COLO668 (cell line): ENCODE data around the gene FREM1.

Source experiments
- DNase-seq: peaks from one replicate; lab custom pipeline; 2025; ENCODE audit not compliant: unreplicated experiment; lab: John Stamatoyannopoulos, UW

The FREM1 gene

GRCh38 chr9:14768405-14769229, 141.6 kb downstream of the FREM1 start:
- peak; percentile 12 for DNase-seq

- no peak for DNase-seq
Measured at GRCh38 chr9:14766299-14766698, 143.9 kb downstream of the FREM1 start.

GRCh38 chr9:14761584-14761983, 148.6 kb downstream of the FREM1 start:
- DNase-seq, result no peak

- DNase-seq, result no peak
Measured at GRCh38 chr9:14760060-14760459, 150.2 kb downstream of the FREM1 start.

- no peak for DNase-seq
Measured at GRCh38 chr9:14756291-14756690, 153.9 kb downstream of the FREM1 start.

GRCh38 chr9:14752871-14753270, 157.4 kb downstream of the FREM1 start:
- no peak for DNase-seq

DNA sequence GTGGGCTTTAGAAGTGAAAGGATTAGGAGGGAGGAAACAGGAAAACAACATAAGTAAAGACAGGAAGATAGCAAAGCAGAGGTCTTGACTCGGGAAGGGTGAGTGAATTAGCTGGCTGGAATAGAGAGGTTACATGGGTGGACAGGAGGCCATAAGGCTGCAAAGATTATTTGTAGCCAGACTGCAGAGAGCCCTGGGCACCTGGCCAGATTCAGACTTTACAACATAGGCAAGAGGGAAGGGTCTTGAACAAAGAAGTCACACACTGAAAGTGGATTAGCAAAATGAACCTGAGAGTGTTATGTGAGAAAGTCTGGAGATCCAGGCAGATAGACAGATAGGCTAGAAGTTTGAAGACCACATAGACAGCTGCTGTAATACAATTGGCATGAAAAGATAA, 158.0 kb downstream of the FREM1 start:
- no peak for DNase-seq

GRCh38 chr9:14750821-14751220, 159.4 kb downstream of the FREM1 start:
- no peak for DNase-seq

DNA sequence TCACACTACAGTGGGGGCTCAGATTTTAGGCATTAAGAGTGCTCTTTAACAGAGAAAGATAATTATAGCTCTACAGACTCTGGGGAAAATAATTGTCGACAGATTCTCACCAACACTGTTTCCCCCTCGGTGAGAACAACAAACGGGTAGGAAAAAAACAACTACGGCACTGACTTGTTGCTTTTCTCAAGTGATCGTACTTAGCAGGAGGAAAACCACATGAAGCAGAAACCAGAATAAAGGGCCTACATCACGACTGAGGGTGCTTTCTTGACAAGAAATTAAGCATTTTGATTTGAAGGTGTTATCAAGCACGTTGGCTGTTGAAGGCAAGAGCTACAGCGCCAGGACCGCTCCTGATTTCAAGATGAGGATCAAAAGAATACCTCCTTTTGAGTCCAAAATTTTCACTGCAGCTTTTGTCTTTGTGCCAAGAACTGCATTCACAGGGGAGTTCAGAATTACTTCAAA, 160.5 kb downstream of the FREM1 start:
- DNase-seq, result no peak

DNA sequence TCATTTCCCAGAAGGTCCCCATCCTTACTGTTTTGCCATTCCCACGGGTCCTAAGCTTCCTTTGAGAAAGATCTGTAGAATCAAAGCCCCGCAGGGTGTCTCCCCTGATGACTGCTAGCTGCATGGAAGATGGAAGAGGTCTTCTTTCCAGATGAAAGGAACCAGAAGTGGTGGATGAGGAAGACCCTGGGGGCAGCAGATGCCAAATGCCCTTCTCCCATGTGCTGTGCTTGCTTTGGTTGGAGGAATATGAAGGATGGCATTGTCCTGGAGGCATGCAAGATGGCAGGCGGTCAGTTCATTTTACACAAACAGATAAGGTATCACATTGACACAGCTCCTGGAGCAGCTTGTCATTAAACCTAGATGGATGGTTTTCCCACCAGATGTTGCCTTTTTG, 161.9 kb downstream of the FREM1 start:
- DNase-seq, result no peak

DNA sequence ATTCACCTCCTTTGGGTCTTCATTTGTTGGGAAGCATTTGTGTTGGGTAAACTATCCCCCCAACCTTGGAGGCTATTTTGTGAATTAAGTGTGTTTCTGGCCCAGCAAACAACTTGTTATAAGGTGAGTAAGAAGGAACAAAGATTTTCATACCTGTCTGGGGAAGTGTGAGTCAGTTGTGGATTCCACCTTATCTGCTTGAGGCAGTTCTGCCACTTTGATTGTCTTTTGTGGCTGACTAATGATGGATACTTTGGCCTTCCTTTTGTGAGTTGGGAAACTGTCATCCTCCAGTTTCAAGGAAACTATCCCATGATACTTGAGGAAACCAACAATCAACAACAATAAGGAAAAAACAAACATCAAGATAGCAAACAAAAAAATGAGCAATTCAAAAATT, 163.1 kb downstream of the FREM1 start:
- DNase-seq, result no peak

DNA sequence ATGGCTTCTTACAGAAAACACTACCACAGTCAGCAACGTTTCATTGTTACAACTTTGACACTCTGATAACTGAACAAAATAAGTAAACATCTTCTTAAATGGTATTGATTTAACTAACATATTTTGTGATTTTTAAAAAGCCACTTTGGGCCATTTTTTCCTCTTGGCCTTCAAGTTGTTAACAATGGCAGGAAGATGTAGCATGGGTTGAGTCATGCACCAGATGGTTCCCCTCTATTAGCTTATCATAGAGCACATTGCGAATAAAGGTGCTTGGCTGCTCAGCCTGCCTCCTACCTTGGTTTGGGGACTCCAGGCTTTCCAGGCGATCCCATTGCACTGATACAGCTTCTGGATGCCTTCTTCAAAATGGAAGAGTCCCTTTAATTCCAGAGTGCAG, 163.6 kb downstream of the FREM1 start:
- no peak for DNase-seq

DNA sequence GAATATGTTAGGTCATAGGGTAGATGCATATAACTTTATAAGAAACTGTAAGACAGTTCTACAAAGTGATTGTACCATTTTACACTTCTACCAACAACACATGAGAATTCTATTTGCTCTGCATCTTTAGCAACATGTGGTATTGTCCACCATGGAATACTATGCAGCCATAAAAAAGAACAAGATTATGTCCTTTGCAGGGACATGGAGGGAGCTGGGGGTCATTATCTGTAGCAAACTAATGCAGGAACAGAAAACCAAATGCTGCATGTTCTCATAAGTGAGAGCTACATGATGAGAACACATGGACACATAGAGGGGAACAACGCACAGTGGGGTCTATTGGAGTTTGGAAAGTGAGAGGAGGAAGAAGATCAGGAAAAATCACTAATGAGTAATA, 165.5 kb downstream of the FREM1 start:
- DNase-seq, result no peak

DNA sequence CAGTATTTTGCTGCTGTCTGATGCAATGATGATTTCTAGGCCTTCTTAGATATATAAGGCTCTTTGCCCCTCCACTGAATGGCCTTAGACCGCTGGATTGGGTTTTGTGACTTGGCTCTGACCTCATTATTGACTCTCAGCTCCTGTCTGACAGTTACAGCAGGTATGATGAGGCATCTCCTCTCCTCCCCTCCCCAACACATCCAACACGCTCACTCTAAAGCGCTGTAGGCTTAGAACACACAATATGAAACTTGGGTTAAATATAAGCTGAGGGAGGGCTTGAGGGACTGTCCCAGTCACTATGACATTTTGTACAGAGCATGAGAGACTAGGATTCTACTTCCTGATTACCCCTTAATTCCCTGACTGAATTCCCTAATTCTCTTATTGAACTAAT, 168.9 kb downstream of the FREM1 start:
- DNase-seq, result no peak

- DNase-seq, result no peak
Measured at GRCh38 chr9:14733133-14733532, 177.1 kb downstream of the FREM1 start.

DNA sequence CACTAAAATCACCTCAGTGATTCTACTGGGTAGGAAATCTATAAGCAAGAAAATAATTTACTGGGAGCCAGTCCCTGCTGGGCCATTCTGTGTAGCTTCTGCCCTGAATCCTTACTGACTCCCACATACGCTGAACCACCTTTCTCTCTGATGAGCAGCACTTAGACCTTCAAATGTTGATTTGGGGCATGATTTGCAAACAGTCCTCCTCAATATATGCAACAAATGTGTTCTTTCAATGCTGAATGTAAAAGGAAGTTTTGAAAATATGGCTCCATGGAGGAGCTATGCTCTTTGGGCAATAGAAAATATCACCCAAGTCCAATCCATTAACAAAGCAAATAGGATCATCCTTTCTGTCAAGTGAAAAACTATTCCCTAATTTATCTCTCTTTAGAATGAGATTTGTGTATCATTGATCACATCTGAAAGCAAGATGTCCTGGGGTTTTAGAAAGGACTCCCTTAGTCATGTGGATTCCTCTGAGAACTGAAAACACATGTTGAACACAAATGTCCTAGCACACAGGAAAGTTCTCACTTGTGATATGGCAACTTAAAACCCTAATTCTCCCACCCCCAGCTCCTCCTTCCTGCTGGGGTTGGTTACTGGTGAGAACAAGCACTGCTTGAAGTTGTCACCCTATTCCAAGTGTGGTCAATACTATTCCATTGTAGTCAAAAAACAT, 178.8 kb downstream of the FREM1 start:
- DNase-seq, result no peak

DNA sequence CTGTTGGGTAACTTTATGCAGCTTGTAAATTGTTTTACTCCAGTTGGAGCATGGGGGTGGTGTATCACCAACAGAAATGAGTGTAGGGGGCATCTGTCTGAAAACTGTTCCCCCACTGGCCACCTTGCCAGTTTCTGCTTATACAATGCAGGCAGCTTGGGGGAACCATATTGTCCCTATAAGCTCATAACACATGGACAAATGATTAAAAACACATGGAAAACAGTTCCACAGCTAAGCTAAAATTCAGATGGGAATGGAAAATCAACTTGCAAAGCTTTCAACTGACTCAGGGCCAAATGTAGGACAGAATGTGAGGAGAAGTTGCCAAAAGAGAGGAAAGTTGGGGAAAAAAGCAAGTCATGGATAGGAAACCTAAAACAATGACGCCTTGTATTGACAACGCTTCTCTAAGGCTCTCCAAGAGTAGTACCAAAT, 179.7 kb downstream of the FREM1 start:
- DNase-seq, result no peak

DNA sequence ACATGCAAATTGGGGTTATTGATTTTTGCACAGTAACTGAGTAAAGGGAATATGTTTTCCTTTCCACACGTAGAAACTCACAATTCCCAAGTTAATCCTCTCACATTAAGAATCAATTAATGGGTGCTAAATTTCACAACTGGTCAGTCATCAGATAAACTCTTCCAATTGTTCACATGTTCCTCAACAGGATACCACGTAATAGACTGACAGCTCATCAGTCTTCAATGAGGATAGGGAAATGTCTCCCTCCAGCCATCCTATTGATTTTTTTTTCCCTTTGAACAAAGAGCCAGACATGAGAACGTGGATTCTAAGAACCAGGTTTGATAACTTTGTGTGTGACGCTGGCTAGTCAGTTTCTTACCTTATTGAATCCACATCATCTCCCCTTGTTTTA, 186.9 kb downstream of the FREM1 start:
- no peak for DNase-seq

DNA sequence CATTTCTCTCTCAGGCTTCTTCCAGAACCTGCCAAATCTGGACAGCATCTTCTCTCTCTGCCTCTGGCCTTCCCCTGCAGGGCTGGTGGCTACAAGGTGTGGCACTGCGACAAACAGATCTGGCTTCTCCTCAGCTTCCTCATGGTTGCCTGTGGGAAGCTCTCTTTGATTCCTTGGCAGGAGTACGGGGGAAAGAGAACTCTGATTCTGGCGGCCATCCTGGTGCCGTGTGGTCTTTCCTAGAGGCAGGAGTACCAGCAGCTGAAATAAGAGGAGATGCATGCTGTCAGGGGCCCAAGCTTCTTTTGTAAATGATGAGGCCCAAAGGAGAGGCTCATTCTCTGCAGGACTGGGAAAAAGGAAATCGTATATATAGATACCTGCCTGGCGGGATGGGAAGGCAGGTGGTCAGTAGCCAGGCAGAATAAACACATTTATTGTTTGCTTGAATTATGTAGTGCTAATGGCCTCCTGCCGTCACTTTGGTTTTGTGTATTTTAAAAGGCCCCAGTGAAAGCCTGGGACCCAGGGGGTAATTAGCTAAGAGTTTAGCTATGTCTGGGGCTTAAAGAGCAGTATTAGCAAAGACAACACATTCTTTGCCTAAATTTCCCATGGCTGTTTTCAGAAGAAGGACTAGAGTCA, 187.7 kb downstream of the FREM1 start, which contains the start of gene CER1:
Gene CER1, minus strand, starts transcription at position 343 of the 645 bp plus-strand sequence. Its CDS starts 61 bp downstream, at position 282.
- peak; percentile 63 for DNase-seq

DNA sequence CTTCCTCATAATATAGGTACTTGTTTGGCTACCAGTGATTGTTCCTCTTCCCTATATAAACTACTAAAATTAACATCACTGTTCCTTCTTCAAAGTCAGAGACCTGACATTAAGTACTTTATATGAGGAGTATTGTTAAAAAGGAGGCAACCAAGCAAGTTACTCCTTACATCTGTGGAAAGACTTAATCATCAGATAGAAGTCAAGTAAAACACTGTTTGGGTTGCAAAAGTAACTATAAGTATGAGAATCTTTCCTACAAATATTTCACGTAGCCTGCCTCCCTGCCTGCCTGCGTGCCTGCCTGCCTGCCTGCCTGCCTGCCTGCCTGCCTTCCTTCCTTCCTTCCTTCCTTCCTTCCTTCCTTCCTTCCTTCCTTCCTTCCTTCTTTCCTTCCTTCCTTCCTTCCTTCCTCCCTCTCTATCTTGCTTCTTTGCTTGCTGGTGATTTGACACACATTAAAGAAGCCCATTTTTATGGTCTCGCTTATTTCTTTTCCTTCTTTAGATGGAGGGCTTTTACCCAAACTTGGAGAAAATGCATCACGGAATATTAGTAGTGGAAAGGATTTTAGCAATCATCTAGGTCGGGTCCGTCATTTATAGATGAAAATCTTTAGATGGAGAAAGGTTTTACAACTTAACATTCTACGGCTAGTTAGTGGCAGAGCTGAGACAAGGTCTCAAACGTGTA, 190.9 kb downstream of the FREM1 start:
- no peak for DNase-seq

DNA sequence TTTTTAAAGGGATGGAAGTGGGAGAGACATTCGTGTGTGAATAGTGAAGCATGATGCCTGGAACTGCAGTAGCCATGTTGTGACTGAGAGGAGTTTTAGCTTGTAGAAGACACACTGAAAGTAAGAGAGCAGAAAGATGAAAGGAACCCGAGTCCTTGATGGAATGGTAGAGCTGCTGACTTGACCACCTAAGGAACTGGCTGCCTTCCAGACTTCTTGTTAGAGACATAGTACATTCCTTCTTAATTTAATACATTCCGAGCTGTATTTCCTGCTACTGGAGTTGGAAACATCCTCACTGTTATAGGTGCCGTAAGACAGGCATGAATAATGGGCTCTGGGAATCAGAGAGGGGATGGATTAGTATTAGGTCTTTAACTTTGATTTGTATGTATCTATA, 195.1 kb downstream of the FREM1 start:
- DNase-seq, result no peak
